ENCODE results near the gene IGF2BP1. TPM values are rescaled to one million over a fixed set of nuclear protein-coding genes. Genes with fewer than 3 reads are reported as not detected.
"Not testable (repeated sequence)": the region's sequence is repeated elsewhere in the genome, so short reads cannot be mapped to it uniquely, and the experiment has no call there.

Gene IGF2BP1
- total RNA-seq, 6 experiments from 2014 or later: 26.5 to 65.4 (median 60.0) TPM

- TF ChIP-seq CTCF (IDR thresholded peaks at IDR 0.05): peak; percentile 90
- DNase-seq: peak; percentile 67
- peaks cover 14% of the 10 kb centered on the region for H3K36me3 Mint-ChIP-seq (ENCODE audit: low read depth)
- H3K4me3 Mint-ChIP-seq: no peak overlapping the region
- peaks cover 14% of the 10 kb centered on the region for H3K4me1 Mint-ChIP-seq (ENCODE audit: low read depth)
- no peaks in the 10 kb centered on the region; the same call in 1 of the 2 replicates for H3K27me3 Mint-ChIP-seq (ENCODE audit: insufficient read depth)
- no peaks in the 10 kb centered on the region; the same call in 1 of the 2 replicates for H3K9me3 Mint-ChIP-seq
- 0 out of 2 replicates have a peak overlapping the region, but pooled peaks have one; percentile 0 for H3K27ac Mint-ChIP-seq
Observed at GRCh38 chr17:49031965-49032928, 35.1 kb downstream of the IGF2BP1 start.

GRCh38 chr17:49035470-49036269 lies 38.5 kb downstream of the IGF2BP1 start:
- no peak for DNase-seq
- TF ChIP-seq CTCF (IDR thresholded peaks at IDR 0.05): peak; percentile 91
- H3K36me3 Mint-ChIP-seq (ENCODE audit: low read depth): peaks cover 15% of the 10 kb centered on the region
- no peaks in the 10 kb centered on the region for H3K27me3 Mint-ChIP-seq (ENCODE audit: insufficient read depth)
- no peak overlapping the region for H3K27ac Mint-ChIP-seq
- no peaks in the 10 kb centered on the region; the same call in 1 of the 2 replicates for H3K9me3 Mint-ChIP-seq
- H3K4me1 Mint-ChIP-seq (ENCODE audit: low read depth): peaks cover 10% of the 10 kb centered on the region
- no peak overlapping the region for H3K4me3 Mint-ChIP-seq

GRCh38 chr17:49036270-49036626 lies 39.1 kb downstream of the IGF2BP1 start:
- no peak; the same call in none of the 2 replicates for TF ChIP-seq CTCF (IDR thresholded peaks at IDR 0.05)
- Mint-ChIP-seq H3K27me3 (ENCODE audit: insufficient read depth) (no peaks in the 10 kb centered on the region), H3K4me1 (ENCODE audit: low read depth) (peaks cover 10% of the 10 kb centered on the region), H3K9me3 (no peaks in the 10 kb centered on the region; the same call in 1 of the 2 replicates), H3K36me3 (ENCODE audit: low read depth) (peaks cover 15% of the 10 kb centered on the region), H3K27ac (no peak overlapping the region), H3K4me3 (no peak overlapping the region)
- DNase-seq: no peak

- Mint-ChIP-seq H3K4me3 (no peak overlapping the region), H3K27me3 (ENCODE audit: insufficient read depth) (no peaks in the 10 kb centered on the region; the same call in 1 of the 2 replicates), H3K4me1 (ENCODE audit: low read depth) (no peaks in the 10 kb centered on the region), H3K27ac (no peak overlapping the region), H3K9me3 (no peaks in the 10 kb centered on the region; the same call in 1 of the 2 replicates), H3K36me3 (ENCODE audit: low read depth) (peaks cover 15% of the 10 kb centered on the region)
- DNase-seq: no peak
- no peak for TF ChIP-seq CTCF (IDR thresholded peaks at IDR 0.05)
Observed at GRCh38 chr17:49038138-49038537, 41.0 kb downstream of the IGF2BP1 start.

- H3K4me1 Mint-ChIP-seq (ENCODE audit: low read depth): no peaks in the 10 kb centered on the region
- no peaks in the 10 kb centered on the region; the same call in 1 of the 2 replicates for H3K9me3 Mint-ChIP-seq
- TF ChIP-seq CTCF (IDR thresholded peaks at IDR 0.05): no peak
- H3K27me3 Mint-ChIP-seq (ENCODE audit: insufficient read depth): no peaks in the 10 kb centered on the region; the same call in 1 of the 2 replicates
- no peak overlapping the region for H3K4me3 Mint-ChIP-seq
- peaks cover 15% of the 10 kb centered on the region for H3K36me3 Mint-ChIP-seq (ENCODE audit: low read depth)
- no peak overlapping the region for H3K27ac Mint-ChIP-seq
- no peak for DNase-seq
Observed at GRCh38 chr17:49038544-49038943, 41.4 kb downstream of the IGF2BP1 start.

GRCh38 chr17:49039518-49039917 lies 42.3 kb downstream of the IGF2BP1 start:
- not testable (repeated sequence) for H3K4me1 Mint-ChIP-seq (ENCODE audit: low read depth); H3K4me3 Mint-ChIP-seq; H3K27ac Mint-ChIP-seq; H3K9me3 Mint-ChIP-seq; H3K27me3 Mint-ChIP-seq (ENCODE audit: insufficient read depth); DNase-seq
- H3K36me3 Mint-ChIP-seq (ENCODE audit: low read depth): peaks cover 20% of the 10 kb centered on the region
